GM10248 (cell line): ENCODE data around the gene FAM170B.

Experiments used
- CTCF ChIA-PET: fragments of 300-600 bp; sonication (Branson Sonifier 250); formaldehyde crosslinking; extraction: SDS; loops from one replicate; lab custom pipeline; 2021; ENCODE audit warnings: antibody characterized with exemption; lab: Yijun Ruan, JAX
- POLR2A ChIA-PET: fragments of 350-650 bp; sonication (Branson Sonifier 250); formaldehyde crosslinking; extraction: SDS; loops from one replicate; lab custom pipeline; 2020; ENCODE audit warnings: antibody characterized with exemption; lab: Yijun Ruan, JAX
- DNase-seq: peaks from one replicate; pipeline ENCODE4 v3.0.0; 2012; ENCODE audit errors: extremely low spot score
- TF ChIP-seq, protein P1 (sequence below): IDR thresholded peaks from 2 replicates; pipeline ENCODE4 v1.5.1; 2012; ENCODE audit warnings: mild to moderate bottlenecking, low read depth; ENCODE audit errors: extremely low read depth, missing control alignments, control extremely low read depth

The FAM170B gene

DNA sequence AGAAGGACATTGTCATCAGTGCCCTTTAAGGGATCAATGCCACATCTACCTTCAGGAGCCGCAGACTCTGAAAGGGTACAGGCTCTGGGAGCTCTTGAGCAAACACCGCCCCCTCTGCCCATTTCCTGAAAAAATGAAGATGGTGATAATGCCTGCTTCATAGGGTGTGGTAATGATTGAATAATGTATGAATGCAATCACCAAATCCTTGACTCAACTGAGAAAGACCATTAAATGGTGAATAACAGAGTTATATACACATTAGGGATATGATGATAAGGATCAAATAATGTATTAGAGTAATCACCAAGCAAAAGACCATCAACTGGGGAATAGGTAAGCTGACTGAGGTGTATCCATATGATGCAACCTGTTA is 1.5 kb downstream of the FAM170B start:
- TF ChIP-seq, protein P1, sequence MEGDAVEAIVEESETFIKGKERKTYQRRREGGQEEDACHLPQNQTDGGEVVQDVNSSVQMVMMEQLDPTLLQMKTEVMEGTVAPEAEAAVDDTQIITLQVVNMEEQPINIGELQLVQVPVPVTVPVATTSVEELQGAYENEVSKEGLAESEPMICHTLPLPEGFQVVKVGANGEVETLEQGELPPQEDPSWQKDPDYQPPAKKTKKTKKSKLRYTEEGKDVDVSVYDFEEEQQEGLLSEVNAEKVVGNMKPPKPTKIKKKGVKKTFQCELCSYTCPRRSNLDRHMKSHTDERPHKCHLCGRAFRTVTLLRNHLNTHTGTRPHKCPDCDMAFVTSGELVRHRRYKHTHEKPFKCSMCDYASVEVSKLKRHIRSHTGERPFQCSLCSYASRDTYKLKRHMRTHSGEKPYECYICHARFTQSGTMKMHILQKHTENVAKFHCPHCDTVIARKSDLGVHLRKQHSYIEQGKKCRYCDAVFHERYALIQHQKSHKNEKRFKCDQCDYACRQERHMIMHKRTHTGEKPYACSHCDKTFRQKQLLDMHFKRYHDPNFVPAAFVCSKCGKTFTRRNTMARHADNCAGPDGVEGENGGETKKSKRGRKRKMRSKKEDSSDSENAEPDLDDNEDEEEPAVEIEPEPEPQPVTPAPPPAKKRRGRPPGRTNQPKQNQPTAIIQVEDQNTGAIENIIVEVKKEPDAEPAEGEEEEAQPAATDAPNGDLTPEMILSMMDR: no peak
- CTCF ChIA-PET: no interaction called here
- DNase-seq: no peak
- POLR2A ChIA-PET: no interaction called here

GRCh38 chr10:49131507-49132361 is 2.1 kb downstream of the FAM170B start:
- TF ChIP-seq, protein P1: no peak
- CTCF ChIA-PET: interaction anchor here (1.3 kb wide), 1 partner anchor 276 kb away, joined by 3 read pairs; no protein-coding TSS in a partner anchor
- DNase-seq: no peak
- POLR2A ChIA-PET: no interaction called here

- DNase-seq: no peak
- ChIA-PET POLR2A (no interaction called here), CTCF (no interaction called here)
- TF ChIP-seq, protein P1: no peak
These were observed 4.4 kb downstream of the FAM170B start for GRCh38 chr10:49129376-49129775.

GRCh38 chr10:49128854-49129253 is 5.0 kb downstream of the FAM170B start:
- ChIA-PET CTCF (interaction anchor here (1.2 kb wide), 1 partner anchor 12 kb away, joined by 3 read pairs; no protein-coding TSS in a partner anchor), POLR2A (no interaction called here)
- no peak for DNase-seq
- TF ChIP-seq, protein P1: no peak

- ChIA-PET CTCF (no interaction called here), POLR2A (no interaction called here)
- TF ChIP-seq, protein P1: no peak
- DNase-seq: no peak
These were observed 9.6 kb downstream of the FAM170B start for GRCh38 chr10:49123981-49124950.

DNA sequence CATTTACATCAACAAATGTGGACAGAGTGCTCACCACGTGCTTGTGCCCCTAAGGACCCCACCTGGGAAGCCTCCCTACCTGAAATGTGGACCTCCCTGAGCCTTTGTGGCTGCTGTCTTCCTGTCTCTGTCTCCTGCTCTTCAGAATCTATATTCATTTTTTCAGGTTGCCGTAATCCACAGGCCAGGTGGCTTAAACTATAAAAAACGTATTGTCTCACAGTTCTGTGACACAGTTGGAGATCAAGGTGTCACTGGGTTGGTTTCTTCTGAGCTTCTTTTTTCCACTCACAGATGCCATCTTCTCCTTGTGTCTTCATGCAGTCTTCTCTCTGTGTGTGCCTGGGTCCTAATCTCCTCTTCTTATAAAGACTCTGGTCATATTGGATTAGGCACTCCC is 12.9 kb downstream of the FAM170B start:
- CTCF ChIA-PET: interaction anchor here (0.9 kb wide), 1 partner anchor 86 kb away, joined by 3 read pairs; no protein-coding TSS in a partner anchor
- no peak for DNase-seq
- POLR2A ChIA-PET: interaction anchor here (0.6 kb wide), 1 partner anchor 87 kb away, joined by 3 read pairs; no protein-coding TSS in a partner anchor
- TF ChIP-seq, protein P1: no peak
